HepG2 (cell line): ENCODE measurements around the gene KRTAP12-1. TPM values are rescaled to one million over a fixed set of nuclear protein-coding genes. Genes with fewer than 3 reads are reported as not detected.
A peak's percentile ranks its signal among the peaks of the same experiment; 100 is the strongest.

ENCODE experiments used
- AHDC1 ChIP-seq: sonication (generic); formaldehyde crosslinking; IDR thresholded peaks from 2 replicates; pipeline ENCODE4 v1.5.1; 2020; ENCODE audit warnings: mild to moderate bottlenecking, missing genetic modification reagents, borderline replicate concordance
- ATF2 ChIP-seq: sonication (generic); formaldehyde crosslinking; IDR thresholded peaks from 2 replicates; pipeline ENCODE4 v1.4.0; 2020; ENCODE audit warnings: missing genetic modification reagents
- KIAA2018 ChIP-seq: sonication (generic); formaldehyde crosslinking; IDR thresholded peaks from 2 replicates; pipeline ENCODE4 v1.5.0; 2020; ENCODE audit warnings: mild to moderate bottlenecking, missing genetic modification reagents, borderline replicate concordance
- SP4 ChIP-seq: sonication (generic); formaldehyde crosslinking; IDR thresholded peaks from 2 replicates; pipeline ENCODE4 v1.8.1; 2023; ENCODE audit warnings: mild to moderate bottlenecking, missing genetic modification reagents
- ZFP36L2 ChIP-seq: sonication (generic); formaldehyde crosslinking; IDR thresholded peaks from 2 replicates; pipeline ENCODE4 v1.4.0; 2020; ENCODE audit warnings: missing genetic modification reagents
- ZFP62 ChIP-seq: sonication (generic); formaldehyde crosslinking; IDR thresholded peaks from 2 replicates; pipeline ENCODE4 v1.4.0; 2020; ENCODE audit warnings: missing genetic modification reagents
- ZNF430 ChIP-seq: sonication (generic); formaldehyde crosslinking; IDR thresholded peaks from 2 replicates; pipeline ENCODE4 v1.9.0; 2021; ENCODE audit warnings: mild to moderate bottlenecking, missing genetic modification reagents
- ZZZ3 ChIP-seq: sonication (generic); formaldehyde crosslinking; IDR thresholded peaks from 2 replicates; pipeline ENCODE4 v1.4.0; 2020; ENCODE audit warnings: missing genetic modification reagents, mild to moderate bottlenecking, borderline replicate concordance
- polyA plus RNA-seq, 8 experiments: library from polyadenylated mRNA; depleted of rRNA in 3 of 8; stranded (reverse) in 7 of 8; unstranded in 1 of 8; fragments of >200 nt; fragmentation: Illumina TruSeq in 4 of 8; extraction: Trizol in 4 of 8; gene quantifications; 2 replicates each; pipeline versions ENCODE4 v1.2.1 to v1.2.3, GENCODE V29; 2011 to 2016; ENCODE audit warnings: low read depth in 4 of 8, missing spikeins in 1 of 8, mixed read lengths in 1 of 8; ENCODE audit not compliant: insufficient read depth in 1 of 8
- total RNA-seq, 5 experiments: library from RNA; depleted of rRNA; stranded (reverse); fragments of >200 nt; fragmentation: Illumina TruSeq; extraction: Trizol; gene quantifications; 2 replicates each; pipeline ENCODE4 v1.2.3, GENCODE V29; 2016; ENCODE audit warnings: low read depth in 1 of 5

KRTAP12-1 gene
- total and polyA plus RNA-seq, 2 of the 13 experiments (the other 11 are each of a cell fraction or from before 2014, with no cell fraction given) = not detected

- no peak for TF ChIP-seq KIAA2018 (CRISPR knock-in tag)
- peak; percentile 89; the same call in 1 of the 2 replicates for TF ChIP-seq ZNF430 (CRISPR knock-in tag)
- TF ChIP-seq SP4 (CRISPR knock-in tag) = no peak
- TF ChIP-seq ZFP36L2 (CRISPR knock-in tag) = no peak
- peak; percentile 47; the same call in 1 of the 2 replicates for TF ChIP-seq AHDC1
- no peak for TF ChIP-seq ZZZ3 (CRISPR knock-in tag)
- TF ChIP-seq ATF2 (CRISPR knock-in tag) = no peak
- no peak for TF ChIP-seq ZFP62 (CRISPR knock-in tag)
These were observed 18.4 kb upstream of the KRTAP12-1 start (continued) for GRCh38 chr21:44700101-44701022.
